KMS-11 (cell line): Measurements from ENCODE around the gene TMEM200A.

Experiments used
- H2AFZ ChIP-seq: fragments of 200-600 bp; sonication (generic); 2 replicates; pipeline ENCODE4 v1.6.1; 2016; ENCODE audit warnings: antibody characterized with exemption, mixed run types, low read depth
- H3K27ac ChIP-seq: fragments of 200-600 bp; sonication (generic); 2 replicates; pipeline ENCODE4 v1.6.1; 2016; ENCODE audit warnings: mild to moderate bottlenecking, mixed run types
- H3K27me3 ChIP-seq: fragments of 200-600 bp; sonication (generic); 2 replicates; pipeline ENCODE4 v1.6.1; 2017; ENCODE audit warnings: mild to moderate bottlenecking, low read depth, mixed run types, moderate library complexity; ENCODE audit not compliant: insufficient read depth
- H3K36me3 ChIP-seq: fragments of 200-600 bp; sonication (generic); 2 replicates; pipeline ENCODE4 v1.6.1; 2017; ENCODE audit warnings: mild to moderate bottlenecking, mixed run types; ENCODE audit not compliant: insufficient read depth
- H3K4me1 ChIP-seq: fragments of 200-600 bp; sonication (generic); 2 replicates; pipeline ENCODE4 v1.6.1; 2016; ENCODE audit warnings: mild to moderate bottlenecking, low read depth, mixed run types; ENCODE audit not compliant: poor library complexity, severe bottlenecking
- H3K4me2 ChIP-seq: fragments of 200-600 bp; sonication (generic); 2 replicates; pipeline ENCODE4 v1.7.0; 2016; ENCODE audit warnings: mild to moderate bottlenecking, mixed run types
- H3K4me3 ChIP-seq: fragments of 200-600 bp; sonication (generic); IDR thresholded peaks from 2 replicates; pipeline ENCODE4 v1.6.1; 2017; ENCODE audit warnings: low read depth, low read length, mixed read lengths; ENCODE audit not compliant: insufficient read depth
- H3K79me2 ChIP-seq: fragments of 200-600 bp; sonication (generic); 2 replicates; pipeline ENCODE4 v1.6.1; 2016; ENCODE audit warnings: low read depth, mixed run types; ENCODE audit not compliant: insufficient read depth
- H3K9ac ChIP-seq: fragments of 200-600 bp; sonication (generic); 2 replicates; pipeline ENCODE4 v1.6.1; 2016; ENCODE audit warnings: mild to moderate bottlenecking, mixed run types
- H4K20me1 ChIP-seq: fragments of 200-600 bp; sonication (generic); 2 replicates; pipeline ENCODE4 v1.6.1; 2016; ENCODE audit warnings: mild to moderate bottlenecking, mixed run types; ENCODE audit not compliant: insufficient read depth
- CTCF ChIP-seq: fragments of 200-600 bp; sonication (generic); conservative IDR thresholded peaks from 2 replicates; pipeline ENCODE4 v1.6.1; 2017; ENCODE audit warnings: low read depth, mild to moderate bottlenecking, antibody characterized with exemption, low read length, moderate library complexity, mixed read lengths

TMEM200A gene

GRCh38 chr6:130377915-130378314 is 12.1 kb downstream of the TMEM200A start:
- Histone ChIP-seq H3K9ac (no peak overlapping the region), H3K4me3 (no peak overlapping the region), H3K27ac (no peak overlapping the region), H3K4me1 (peaks cover 14% of the 10 kb centered on the region), H2AFZ (no peak overlapping the region), H4K20me1 (no peaks in the 10 kb centered on the region), H3K4me2 (no peak overlapping the region), H3K79me2 (no peaks in the 10 kb centered on the region), H3K27me3 (no peaks in the 10 kb centered on the region), H3K36me3 (no peaks in the 10 kb centered on the region)
- TF ChIP-seq CTCF: no peak

GRCh38 chr6:130379223-130379622 is 13.4 kb downstream of the TMEM200A start:
- Histone ChIP-seq H3K79me2 (no peaks in the 10 kb centered on the region), H3K27ac (no peak overlapping the region)

GRCh38 chr6:130381012-130381411 is 15.2 kb downstream of the TMEM200A start:
- Histone ChIP-seq H4K20me1 (no peaks in the 10 kb centered on the region), H3K79me2 (no peaks in the 10 kb centered on the region), H3K27ac (no peak overlapping the region), H3K4me3 (no peak overlapping the region), H3K9ac (no peak overlapping the region), H2AFZ (no peak overlapping the region), H3K4me1 (peaks cover 14% of the 10 kb centered on the region), H3K27me3 (no peaks in the 10 kb centered on the region), H3K36me3 (no peaks in the 10 kb centered on the region), H3K4me2 (no peak overlapping the region)
- no peak for TF ChIP-seq CTCF

More at GRCh38 chr6:130379223-130379622, 13.4 kb downstream of the TMEM200A start:
- Histone ChIP-seq H3K4me1 (peaks cover 14% of the 10 kb centered on the region), H3K27me3 (no peaks in the 10 kb centered on the region), H3K9ac (no peak overlapping the region), H4K20me1 (no peaks in the 10 kb centered on the region), H3K36me3 (no peaks in the 10 kb centered on the region), H2AFZ (no peak overlapping the region), H3K4me3 (no peak overlapping the region), H3K4me2 (no peak overlapping the region)
- no peak for TF ChIP-seq CTCF

GRCh38 chr6:130381459-130382380 is 15.9 kb downstream of the TMEM200A start:
- Histone ChIP-seq H4K20me1 (no peaks in the 10 kb centered on the region), H3K9ac (no peak overlapping the region), H3K27me3 (no peaks in the 10 kb centered on the region), H3K79me2 (no peaks in the 10 kb centered on the region), H3K4me2 (peak overlapping the region; percentile 42; the same call in 1 of the 2 replicates), H3K4me1 (peaks cover 14% of the 10 kb centered on the region), H3K36me3 (no peaks in the 10 kb centered on the region), H3K4me3 (no peak overlapping the region), H2AFZ (no peak overlapping the region), H3K27ac (no peak overlapping the region)
- no peak for TF ChIP-seq CTCF
